Activated CD4-positive, alpha-beta T cell treated with anti-CD3 and anti-CD28 coated beads, Interleukin-10, Interleukin-2, amounts not matched to agents 100 ng/mL and 50 ng/mL, durations not matched to agents 16 hours and 8 hours (primary cell): Measurements from ENCODE around the gene MBNL1.
"Not testable (repeated sequence)": the region's sequence is repeated elsewhere in the genome, so short reads cannot be mapped to it uniquely, and the experiment has no call there.

Experiments
- DNase-seq: peaks from one replicate; pipeline ENCODE4 v3.0.0-alpha.2; 2020

Gene MBNL1

DNA sequence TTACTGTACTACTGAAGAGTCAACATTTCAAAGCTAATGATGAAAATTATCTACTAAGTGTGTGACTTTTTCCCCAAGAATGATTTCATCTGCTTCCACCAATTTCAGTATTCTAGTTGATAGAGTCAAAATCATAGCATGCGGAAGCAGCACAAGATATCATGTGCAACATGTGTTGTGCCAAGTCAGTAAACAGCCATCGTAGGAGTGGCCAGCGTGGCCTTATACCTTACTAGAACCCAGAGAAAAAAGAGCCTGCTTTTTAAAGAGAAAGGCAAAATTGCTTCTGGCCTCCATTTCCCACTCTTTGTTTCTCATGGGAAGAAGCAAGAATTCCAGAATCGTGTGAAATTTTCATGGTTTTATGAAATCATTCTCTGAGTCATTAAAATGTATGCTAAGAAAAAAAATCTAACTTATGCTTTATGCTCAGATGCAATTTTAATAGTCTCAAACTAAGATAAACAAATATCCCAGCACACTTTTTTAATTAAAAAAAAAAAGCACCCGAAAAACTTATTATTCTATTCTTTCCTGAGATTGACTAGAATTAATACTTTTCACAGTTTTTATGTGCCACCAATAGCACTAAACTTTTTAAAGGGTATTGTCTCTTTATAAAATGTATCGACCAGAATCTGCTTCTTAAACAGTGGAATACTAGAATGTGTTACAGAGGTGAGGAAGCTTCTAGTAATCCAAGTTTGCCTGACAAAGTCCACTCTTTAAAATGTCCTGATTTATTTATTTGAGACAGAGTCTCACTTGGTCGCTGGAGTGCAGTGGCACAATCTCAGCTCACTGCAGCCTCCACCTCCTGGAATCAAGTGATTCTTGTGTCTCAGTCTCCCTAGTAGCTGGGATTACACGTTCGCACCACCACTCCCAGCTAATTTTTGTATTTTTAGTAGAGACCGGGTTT, 87.3 kb downstream of the MBNL1 start:
- no peak for DNase-seq

DNA sequence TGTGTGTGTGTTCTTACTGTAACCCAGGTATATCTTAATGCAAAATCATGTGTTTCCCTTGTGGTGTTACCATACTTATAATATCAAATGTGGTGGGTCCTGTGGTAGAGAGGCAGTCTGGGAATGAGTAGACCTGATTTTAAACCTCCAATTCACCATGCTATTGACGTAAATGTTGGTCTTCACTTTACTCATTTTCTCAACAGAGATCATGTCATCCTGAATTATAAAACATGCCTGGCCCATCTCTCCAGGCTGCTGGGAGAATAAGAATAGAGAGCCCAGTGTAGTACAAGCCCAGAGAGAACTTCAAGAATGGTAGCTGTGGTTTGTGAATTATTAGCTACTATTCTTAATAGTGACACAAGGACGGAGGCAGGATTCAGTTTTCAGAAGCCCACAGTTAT, 88.1 kb downstream of the MBNL1 start:
- peak; percentile 83 for DNase-seq

DNA sequence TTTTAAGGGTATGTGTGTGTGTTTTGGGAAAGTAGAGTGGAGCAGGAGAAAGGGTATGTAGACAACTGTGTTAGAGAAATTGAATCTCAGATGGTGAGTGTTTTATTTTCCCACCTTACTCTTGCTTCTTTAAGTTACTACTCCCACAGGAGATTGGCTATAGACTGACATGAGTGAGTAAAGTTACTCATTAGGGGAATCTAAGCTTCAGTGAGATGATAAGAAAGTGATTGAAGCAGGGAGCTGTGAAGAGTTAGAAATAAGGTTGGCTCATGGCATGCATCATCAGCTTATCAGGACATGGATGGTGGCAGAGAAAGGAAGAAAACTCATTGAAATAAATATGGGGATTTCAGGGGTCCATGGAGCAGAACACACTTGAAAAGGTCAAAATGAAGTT, 88.9 kb downstream of the MBNL1 start:
- DNase-seq = no peak

DNA sequence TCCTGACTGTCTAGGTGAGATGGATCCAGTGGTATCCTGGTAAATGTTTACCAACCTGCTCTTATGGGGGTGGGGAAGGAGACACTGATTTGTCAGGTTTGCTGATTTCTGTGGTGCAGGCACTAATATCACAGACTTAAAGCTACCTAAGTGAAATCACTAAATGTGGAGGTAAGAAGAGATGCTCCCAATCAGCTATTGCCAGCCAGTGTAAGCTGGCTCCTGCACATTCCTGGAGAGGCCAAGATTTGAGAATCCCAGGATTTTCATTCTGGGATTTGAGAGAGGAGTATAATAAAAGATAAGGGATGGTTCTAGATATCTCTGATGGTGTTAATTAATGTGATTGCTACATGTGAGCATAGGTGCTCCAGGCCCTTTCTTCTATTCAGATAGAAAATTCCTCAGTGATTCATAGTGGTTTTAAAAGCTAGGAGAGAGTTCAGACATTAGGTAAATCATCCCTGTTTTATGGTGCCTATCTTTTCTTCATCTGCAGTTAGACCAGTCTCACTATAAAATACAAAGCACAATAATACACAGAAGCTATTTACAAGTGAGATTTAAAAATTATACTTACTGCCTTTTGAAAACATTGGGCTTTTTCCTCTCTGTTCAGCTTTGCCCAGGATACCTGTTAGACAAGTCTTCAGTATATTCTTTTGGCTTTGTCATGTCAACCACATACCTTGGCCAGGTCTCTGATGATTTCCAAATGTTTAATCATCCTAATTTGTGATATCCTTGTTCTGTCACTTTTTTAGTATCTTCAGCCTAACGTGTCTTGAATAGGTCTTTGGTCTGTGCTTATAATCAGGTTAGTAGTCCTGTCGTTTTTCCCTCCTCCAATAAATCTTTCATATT, 90.9 kb downstream of the MBNL1 start:
- DNase-seq = no peak

DNA sequence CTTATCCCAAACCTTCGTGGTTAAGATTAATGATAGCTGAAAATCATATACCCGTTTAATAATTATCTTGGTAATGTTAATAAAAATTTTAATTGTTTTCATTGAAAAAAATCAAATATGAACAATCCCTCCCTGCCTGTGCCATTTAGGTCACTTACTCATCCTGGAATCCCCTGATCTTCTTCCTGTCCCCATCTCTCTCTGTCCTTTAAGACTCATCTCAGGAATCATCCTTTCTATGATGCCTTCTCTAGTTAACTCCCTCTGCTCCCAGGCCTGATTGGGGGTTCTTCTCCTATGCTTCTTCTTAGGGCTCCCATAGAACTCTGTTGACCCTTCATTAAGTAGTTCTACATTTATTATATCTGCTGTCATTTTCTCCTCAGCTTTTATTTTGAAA, 91.6 kb downstream of the MBNL1 start:
- no peak for DNase-seq

DNA sequence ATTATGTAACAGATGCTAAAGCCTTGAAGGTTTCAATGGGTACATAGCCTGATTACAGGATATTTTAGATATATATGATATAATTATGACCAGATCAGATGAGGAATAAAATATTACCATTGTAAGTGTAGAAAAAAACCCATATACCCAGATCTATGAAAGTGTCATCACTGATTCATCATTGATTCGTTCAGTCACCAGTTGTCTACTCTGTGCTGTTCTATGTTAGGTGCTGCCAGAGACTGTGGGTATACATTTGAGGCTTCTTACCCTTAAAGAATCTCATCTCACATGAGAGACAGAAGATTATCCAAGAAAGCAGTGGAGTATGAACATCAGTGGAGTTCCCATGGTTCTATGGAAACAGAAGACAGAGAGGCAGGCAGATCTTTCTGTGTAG, 92.2 kb downstream of the MBNL1 start:
- DNase-seq = no peak

DNA sequence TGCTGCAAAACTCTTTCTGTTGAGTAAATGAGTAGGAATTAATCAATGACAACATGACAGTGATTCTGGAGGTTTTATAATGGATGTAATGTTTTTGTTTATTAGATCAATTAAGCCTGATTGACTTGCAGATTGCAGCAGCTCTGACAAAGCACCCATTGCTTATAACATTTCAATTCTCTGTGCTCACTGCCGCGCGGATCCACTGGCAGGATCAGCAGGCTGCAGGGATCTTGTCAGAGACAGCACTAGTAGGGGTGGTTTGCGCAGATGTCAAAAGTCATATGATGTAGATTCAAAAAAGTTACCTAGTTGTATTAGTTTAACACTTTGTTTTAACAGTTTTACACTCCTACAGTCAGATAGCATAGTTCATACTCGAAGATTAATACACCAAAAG, 93.4 kb downstream of the MBNL1 start:
- DNase-seq = no peak

DNA sequence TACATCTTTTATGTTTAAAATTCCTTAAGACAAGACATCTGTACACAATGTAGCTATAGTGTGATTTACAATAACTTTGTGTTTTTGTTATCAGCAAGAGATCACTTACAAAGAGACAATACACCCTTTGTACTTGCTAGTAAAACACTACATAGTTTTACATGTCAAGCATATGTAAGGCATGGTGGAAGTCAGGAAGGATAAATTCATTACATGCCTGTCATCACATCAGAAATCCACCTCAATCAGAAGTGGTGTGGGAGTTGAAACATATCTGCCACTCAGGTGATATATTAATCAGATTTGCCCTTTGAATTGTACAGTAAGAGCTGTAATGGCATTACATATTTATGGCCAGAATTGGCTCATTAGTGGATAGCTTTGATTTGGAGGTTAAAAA, 95.5 kb downstream of the MBNL1 start:
- no peak for DNase-seq

DNA sequence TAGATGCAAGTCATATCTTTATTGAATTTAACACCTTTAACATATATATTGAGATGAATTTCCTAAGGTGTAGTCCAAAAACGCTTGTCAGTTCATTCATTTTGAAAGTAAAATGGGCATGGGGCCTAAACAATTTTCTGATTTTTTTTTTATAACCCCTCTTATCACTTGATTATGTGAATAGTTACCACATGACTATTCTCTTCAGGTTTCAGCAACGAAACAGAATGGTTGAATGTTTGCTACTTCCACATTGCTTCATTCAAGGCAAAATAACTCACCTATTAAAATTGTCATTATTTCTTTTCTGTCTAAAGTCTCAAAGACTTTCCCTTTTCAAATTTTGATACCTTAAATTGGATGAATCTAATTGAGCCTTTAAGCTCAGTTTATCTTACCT, 96.4 kb downstream of the MBNL1 start:
- no peak for DNase-seq

DNA sequence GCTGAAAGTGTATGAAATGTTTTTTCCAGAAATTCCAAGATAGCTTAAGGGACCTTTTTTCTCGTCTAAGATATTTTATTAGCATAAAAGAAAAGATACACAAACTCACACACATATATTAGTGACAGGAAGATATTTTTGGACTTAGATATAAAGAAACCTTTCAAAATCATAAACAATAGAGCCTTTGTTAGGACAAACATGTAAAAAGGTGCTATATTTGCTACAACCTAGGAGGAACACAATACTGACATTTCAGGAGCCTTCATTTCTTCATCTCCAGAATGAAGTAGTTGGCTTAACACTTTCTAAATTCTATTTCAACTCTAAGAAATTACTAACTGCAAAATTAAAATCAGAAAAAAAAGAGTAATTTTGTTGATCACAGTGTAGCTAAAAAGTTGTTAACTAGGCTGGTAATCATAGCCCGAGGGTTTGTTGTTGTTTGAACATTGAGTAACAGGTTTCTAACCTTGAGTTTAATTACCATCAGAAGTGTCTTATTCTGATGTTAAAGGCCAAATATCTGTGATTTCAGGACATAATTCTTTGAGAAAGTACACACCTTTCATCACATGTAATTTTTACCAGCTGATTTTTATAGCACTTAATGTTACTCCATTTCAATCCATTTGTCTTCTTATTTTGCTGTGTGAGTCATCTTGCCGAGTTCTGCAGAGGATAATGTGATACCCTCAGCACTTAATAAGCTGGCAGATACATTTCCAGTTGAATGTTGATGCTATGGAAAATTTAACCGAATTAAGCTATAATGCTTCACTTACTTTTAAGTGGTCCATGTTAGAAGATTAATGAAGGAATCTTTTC, 97.3 kb downstream of the MBNL1 start:
- no peak for DNase-seq

DNA sequence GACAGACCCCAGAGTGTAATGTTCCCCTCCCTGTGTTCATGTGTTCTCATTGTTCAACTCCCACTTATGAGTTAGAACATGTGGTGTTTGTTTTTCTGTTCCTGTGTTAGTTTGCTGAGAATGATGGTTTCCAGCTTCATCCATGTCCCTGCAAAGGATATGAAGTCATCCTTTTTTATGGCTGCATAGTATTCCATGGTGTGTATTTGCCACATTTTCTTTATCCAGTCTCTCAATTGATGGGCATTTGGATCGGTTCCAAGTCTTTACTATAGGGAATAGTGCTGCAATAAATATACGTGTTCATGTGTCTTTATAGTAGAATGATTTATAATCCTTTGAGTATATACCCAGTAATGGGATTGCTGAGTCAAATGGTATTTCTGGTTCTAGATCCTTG, 98.5 kb downstream of the MBNL1 start:
- DNase-seq = not testable (repeated sequence)

DNA sequence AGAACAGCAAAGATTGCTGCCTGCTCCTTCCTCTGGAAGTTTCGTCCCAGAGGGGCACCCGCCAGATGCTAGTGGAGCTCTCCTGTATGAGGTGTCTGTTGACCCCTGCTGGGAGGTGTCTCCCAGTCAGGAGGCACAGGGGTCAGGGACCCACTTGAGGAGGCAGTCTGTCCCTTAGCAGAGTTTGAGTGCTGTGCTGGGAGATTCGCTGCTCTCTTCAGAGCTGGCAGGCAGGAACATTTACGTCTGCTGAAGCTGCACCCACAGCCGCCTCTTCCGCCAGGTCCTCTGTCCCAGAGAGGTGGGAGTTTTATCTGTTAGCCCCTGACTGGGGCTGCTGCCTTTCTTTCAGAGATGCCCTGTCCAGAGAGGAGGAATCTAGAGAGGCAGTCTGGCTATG, 103.9 kb downstream of the MBNL1 start:
- DNase-seq = not testable (repeated sequence)

DNA sequence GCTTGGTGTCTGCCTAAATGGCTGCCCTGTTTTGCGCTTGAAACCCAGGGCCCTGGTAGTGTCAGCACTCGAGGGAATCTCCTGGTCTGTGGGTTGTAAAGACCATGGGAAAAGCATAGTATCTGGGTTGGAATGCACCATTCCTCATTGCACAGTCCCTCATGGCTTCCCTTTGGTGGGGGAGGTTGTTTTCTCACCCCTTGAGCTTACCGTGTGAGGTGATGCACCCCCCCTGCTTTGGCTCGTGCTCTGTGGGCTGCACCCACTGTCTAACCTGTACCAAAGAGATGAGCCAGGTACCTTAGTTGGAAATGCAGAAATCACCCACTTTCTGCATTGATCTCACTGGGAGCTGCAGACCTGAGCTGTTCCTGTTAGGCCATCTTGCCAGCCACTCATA, 104.7 kb downstream of the MBNL1 start:
- no peak for DNase-seq

DNA sequence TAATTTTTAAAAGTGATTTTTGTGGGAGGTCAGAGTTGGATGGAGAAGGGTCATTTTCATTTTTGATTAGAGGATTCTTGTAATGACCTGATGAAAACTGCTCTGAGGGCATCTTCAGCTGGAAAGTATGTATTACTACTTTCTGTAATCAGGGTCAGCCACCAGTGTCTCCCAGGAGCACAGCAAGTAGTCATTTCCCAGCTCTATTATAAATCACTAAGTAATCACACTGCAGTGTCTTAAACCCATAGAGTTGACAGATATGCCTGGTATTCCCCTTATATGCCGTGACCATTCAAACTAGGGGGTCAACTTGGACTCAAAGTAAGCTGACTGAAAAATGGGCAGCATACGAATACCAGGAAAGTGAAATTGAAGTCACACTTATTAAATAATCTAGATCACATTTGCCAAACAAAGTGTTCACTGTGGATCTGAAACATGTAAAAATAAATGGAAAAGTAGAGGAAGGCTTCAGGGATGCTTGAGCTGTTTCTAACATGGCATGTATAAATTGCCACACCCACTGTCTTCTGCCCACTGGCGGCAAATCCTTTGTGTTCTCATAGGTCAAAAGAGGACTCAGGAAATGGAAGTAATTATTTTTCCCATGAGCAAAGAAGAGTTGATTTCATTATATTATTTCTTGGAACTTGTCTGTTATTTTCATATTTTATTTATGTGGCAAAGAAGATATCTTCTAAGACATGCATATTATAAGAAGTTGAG, 105.7 kb downstream of the MBNL1 start:
- no peak for DNase-seq

DNA sequence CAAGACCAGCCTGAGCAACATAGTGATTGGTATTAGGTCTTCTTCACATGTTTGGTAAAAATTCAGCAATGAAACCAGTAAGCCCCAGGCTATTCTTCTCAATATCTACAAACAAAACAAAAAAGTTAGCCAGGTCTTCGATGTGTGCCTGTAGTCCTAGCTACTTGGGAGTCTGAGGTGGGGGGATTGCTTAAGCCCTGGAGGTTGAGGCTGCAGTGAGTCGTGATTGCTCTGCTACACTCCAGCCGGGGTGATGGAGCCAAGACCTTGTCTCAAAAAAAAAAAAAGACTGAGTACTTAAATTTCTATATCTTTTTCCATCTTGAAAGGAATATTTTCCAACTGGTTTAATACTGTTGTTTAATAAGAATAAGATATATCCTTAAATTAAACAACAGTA, 106.8 kb downstream of the MBNL1 start:
- DNase-seq = no peak

DNA sequence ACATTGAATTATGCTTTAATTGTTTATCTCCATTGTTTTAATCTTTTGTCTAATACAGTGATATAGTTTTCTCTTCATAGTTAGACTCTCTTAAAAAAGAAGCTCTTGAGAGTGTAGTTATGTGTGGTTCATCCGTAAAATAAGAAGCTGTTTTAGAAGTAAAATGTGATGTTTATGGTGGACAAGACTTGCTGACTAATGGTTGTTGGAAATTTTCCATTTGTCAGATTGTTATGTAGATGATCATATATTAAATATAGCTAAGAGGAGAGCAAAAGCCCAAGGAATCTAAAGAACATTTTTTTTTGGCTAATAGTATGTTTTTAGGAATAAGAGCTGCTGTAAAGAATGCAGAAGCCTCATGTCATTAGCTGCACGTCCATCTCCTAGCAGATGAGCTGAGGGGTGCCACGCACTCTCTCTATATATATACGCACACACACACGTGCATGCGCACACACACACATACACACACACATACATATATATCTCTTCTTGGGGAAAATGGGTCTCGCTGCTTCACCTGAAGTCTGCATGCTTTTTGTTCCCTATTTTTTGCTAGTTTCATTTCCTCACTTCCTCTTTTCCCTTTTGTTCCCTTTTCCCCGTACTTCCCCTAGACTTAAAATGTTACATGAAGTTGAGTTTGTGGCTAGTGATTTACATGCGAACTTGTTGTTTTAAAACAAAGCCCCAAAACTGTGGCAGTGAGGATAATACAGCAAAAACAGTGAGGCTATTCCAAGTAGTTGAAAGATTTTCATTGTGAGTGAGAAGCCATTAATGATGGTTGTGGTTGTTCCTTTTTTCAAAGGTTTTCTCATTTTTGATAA, 107.8 kb downstream of the MBNL1 start:
- no peak for DNase-seq

DNA sequence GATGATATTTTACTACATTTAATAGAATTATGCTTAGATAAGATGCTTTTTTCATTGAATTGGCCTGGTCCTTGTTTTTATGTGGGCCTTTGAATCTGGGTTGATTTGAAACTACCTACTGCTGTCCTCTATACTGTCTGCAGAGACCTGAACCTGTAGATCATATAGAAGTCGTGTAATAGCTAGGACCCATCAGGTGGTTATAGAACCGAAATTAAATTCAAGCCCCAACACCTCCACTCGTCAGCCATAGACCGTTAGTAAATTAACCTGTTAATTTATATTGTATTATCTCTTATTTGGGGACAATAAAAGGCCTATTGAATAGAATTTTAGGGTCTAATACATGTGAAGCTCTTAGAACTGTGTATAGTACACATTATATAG, 108.4 kb downstream of the MBNL1 start:
- no peak for DNase-seq

DNA sequence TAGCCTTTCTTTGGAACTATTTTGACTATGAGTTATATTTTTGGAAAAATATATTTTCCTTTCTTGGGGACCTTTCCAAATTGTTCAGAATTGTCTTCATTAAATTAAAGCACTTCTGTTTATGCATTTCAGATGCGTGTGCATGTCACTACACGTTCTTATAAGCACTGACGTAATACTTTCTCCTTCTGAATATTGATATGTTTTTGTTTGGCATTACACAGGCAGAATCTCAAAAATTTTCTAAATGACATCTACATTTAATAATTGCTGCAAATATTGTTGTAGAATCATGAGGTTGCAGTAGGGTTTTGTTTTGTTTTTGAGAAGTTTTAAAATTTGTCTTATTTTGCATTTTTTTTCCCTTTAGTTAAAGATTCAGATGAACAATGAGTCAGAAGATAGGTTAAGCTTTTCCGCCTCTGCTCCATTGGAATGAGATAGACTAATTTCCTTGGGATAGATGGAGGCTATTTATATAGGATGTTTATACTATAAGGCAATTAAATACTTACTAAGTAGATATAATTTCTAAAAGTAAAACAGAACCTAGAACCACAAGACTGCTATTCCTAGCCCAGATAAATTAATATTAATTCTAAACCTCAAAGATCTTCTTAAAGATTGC, 110.8 kb downstream of the MBNL1 start:
- no peak for DNase-seq

DNA sequence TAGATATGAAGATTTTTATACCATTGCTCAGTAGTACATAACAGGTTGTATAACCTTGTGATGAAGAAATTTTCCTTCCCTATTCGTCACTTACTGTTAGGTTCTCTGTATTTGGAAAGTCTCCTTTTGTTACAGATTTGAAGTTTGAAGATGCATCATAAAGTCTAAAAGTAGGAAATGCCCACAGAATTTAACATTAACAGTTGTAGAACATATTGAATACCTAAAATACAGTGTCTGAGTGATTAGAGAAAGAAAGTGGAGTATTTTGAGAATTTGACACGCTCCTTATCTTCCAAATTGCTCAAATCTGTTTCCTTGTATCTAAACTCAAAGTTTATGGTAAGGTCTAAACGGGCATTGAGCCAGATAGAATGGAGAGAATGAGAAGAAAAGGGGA, 111.3 kb downstream of the MBNL1 start:
- no peak for DNase-seq

DNA sequence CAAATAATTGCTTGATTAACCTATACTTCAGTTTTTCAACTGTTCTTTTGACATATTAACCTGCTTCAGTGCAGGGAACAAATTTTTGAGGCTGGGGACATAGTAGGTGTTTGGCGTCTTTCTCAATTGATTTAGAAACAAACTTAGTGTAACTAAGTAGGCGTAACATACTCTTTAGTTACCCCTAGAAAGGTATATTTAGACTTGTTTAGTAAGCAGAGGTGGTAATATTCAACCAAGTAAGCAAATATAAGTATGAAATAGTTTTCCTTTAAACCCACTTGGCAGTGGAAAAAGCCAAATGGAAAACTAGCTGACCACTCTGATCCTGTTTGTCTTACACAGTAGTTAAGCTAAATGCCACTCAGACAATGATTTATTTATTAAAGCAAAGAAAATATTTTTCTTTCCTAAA, 113.2 kb downstream of the MBNL1 start:
- DNase-seq = no peak
